ENCODE measurements around the gene CUL4A. TPM values are rescaled to one million over a fixed set of nuclear protein-coding genes. Genes with fewer than 3 reads are reported as not detected.

CUL4A gene
- total and polyA plus RNA-seq, 9 of the 15 experiments (the other 6 are each of a cell fraction or from before 2014, with no cell fraction given), result 21.1 to 92.0 (median 63.2) TPM

DNA sequence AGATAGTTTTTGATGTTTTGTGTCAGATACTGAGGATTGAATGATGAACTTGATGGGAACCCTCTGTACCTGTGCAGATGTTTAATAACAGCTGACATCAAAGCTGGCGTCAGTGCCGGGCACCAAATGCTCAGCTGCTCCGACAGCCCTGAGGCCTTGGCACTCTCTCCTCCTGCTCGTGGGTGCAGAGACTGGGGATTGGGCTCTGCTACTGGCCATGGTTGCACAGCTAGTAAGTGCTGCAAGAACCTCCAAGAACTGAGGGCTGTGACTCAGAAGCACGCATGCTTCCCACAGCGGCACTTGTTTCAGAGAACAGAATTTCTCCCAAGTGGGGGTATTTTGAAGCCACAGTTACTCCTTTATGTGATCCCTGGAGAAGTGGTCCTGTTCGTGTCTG is 93.6 kb downstream of the CUL4A start:
- no peak for ATAC-seq
- POLR2A ChIA-PET, result no interaction called here
- H3K4me1 ChIP-seq (replicated peaks in 1 of 2; ENCODE audit: control insufficient read depth in 2 of 2, insufficient read depth in 2 of 2, low read length in 2 of 2), result peaks cover 4 to 5% of the 10 kb centered on the region in 2 experiments; a peak in 3 of 5 replicates
- BruUV-seq (replicated peaks), result no TSS peak
- no peak overlapping the region for H3K4me2 ChIP-seq (ENCODE audit: insufficient read depth, low read length)
- H3K27me3 ChIP-seq (ENCODE audit: control insufficient read depth in 2 of 2, insufficient read depth in 2 of 2, low read length in 2 of 2), result no peaks in the 10 kb centered on the region
- intact Hi-C loops (cut with micrococcal nuclease), result no loop called here
- TF ChIP-seq NFIX (CRISPR knock-in tag; IDR thresholded peaks at IDR 0.05; ENCODE audit: low read depth), result no peak
- TF ChIP-seq EWSR1 (IDR thresholded peaks at IDR 0.05; ENCODE audit: borderline replicate concordance, low read depth, partially characterized antibody), result no peak
- no peak for TF ChIP-seq FOXP1 (CRISPR knock-in tag; IDR thresholded peaks at IDR 0.05)
- no peak for TF ChIP-seq RNF2 (IDR thresholded peaks at IDR 0.05)
- TF ChIP-seq, protein P1, sequence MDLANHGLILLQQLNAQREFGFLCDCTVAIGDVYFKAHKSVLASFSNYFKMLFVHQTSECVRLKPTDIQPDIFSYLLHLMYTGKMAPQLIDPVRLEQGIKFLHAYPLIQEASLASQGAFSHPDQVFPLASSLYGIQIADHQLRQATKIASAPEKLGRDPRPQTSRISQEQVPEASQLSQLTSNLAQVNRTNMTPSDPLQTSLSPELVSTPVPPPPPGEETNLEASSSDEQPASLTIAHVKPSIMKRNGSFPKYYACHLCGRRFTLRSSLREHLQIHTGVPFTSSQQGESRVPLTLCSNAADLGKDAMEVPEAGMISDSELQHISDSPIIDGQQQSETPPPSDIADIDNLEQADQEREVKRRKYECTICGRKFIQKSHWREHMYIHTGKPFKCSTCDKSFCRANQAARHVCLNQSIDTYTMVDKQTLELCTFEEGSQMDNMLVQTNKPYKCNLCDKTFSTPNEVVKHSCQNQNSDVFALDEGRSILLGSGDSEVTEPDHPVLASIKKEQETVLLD (IDR thresholded peaks at IDR 0.05), result no peak
- TF ChIP-seq, protein P2, sequence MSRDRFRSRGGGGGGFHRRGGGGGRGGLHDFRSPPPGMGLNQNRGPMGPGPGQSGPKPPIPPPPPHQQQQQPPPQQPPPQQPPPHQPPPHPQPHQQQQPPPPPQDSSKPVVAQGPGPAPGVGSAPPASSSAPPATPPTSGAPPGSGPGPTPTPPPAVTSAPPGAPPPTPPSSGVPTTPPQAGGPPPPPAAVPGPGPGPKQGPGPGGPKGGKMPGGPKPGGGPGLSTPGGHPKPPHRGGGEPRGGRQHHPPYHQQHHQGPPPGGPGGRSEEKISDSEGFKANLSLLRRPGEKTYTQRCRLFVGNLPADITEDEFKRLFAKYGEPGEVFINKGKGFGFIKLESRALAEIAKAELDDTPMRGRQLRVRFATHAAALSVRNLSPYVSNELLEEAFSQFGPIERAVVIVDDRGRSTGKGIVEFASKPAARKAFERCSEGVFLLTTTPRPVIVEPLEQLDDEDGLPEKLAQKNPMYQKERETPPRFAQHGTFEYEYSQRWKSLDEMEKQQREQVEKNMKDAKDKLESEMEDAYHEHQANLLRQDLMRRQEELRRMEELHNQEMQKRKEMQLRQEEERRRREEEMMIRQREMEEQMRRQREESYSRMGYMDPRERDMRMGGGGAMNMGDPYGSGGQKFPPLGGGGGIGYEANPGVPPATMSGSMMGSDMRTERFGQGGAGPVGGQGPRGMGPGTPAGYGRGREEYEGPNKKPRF (IDR thresholded peaks at IDR 0.05; ENCODE audit: low read depth, low read length), result no peak
- TF ChIP-seq ZZZ3 (IDR thresholded peaks at IDR 0.05), result no peak
- no peak for TF ChIP-seq MEF2D (tag; conservative IDR thresholded peaks at IDR 0.05; ENCODE audit: low read depth)
- peak overlapping the region in 1 of 2 experiments; percentile 58; a peak in 1 of 4 replicates for H3K9ac ChIP-seq (ENCODE audit: insufficient read depth in 1 of 2, low read depth in 2 of 2, low read length in 2 of 2)
- 0 out of 2 replicates have a peak, but pooled peaks cover 4% of the 10 kb centered on the region for H4K20me1 ChIP-seq (replicated peaks; ENCODE audit: control insufficient read depth, insufficient read depth, low read length)
- no peak overlapping the region for H3K27ac ChIP-seq (ENCODE audit: extremely low read depth, low read depth, low read length)
- H3K36me3 ChIP-seq (ENCODE audit: control insufficient read depth, insufficient read depth, low read length), result peaks cover 17% of the 10 kb centered on the region; the same call in 2 of the 3 replicates
- H3K4me3 ChIP-seq, result no peak overlapping the region
- H2AFZ ChIP-seq (ENCODE audit: low read depth, low read length), result no peak overlapping the region
- H3K9me3 ChIP-seq (replicated peaks; ENCODE audit: control insufficient read depth, insufficient read depth, low read depth, low read length), result no peaks in the 10 kb centered on the region
- H3K79me2 ChIP-seq (ENCODE audit: control insufficient read depth, insufficient read depth, low read length), result peaks cover 46% of the 10 kb centered on the region
- no peak for FAIRE-seq
- in situ Hi-C loops (cut with MboI), result no loop called here
- DNase-seq (ENCODE audit: extremely low read depth in 1 of 4, low spot score in 3 of 4), result no peak
- 93% methylated on average over 6 of the region's 7 CpGs for WGBS (ENCODE audit: insufficient coverage, low coverage, missing lambda C conversion rate)
- CTCF ChIA-PET (ENCODE audit: low intra/inter-chr PET ratio), result no interaction called here
- no peaks in the 10 kb centered on the region for H3K9me1 ChIP-seq (ENCODE audit: control insufficient read depth, insufficient read depth, low read length)

All from K562 (cell line).